PC-3 (cell line): ENCODE results near the gene CFAP99.

Source experiments
- CTCF ChIP-seq: fragments of 300-600 bp; sonication (generic); conservative IDR thresholded peaks from 2 replicates; pipeline ENCODE4 v1.5.1; 2017; ENCODE audit warnings: antibody characterized with exemption, low read depth, mild to moderate bottlenecking, low read length
- EZH2 ChIP-seq: fragments of 300-600 bp; sonication (generic); IDR thresholded peaks from one replicate; pipeline ENCODE4 v1.6.1; 2017; ENCODE audit warnings: antibody characterized with exemption, mild to moderate bottlenecking, low read length; ENCODE audit not compliant: unreplicated experiment
- EZH2phosphoT487 ChIP-seq: fragments of 300-600 bp; sonication (generic); IDR thresholded peaks from 2 replicates; pipeline ENCODE4 v1.6.1; 2018; ENCODE audit warnings: mild to moderate bottlenecking, antibody characterized with exemption, low read length, borderline replicate concordance

GRCh38 chr4:2482693-2483092 is 63.9 kb downstream of the CFAP99 start:
- TF ChIP-seq CTCF, result no peak
- no peak for TF ChIP-seq EZH2
- TF ChIP-seq EZH2phosphoT487, result no peak
